Adipose tissue (tissue), 3 donors: ENCODE data around the gene JMJD6. TPM values are rescaled to one million over a fixed set of nuclear protein-coding genes. Genes with fewer than 3 reads are reported as not detected.
A peak's percentile ranks its signal among the peaks of the same experiment; 100 is the strongest.
"Not testable (repeated sequence)": the region's sequence is repeated elsewhere in the genome, so short reads cannot be mapped to it uniquely, and the experiment has no call there.

Source experiments
- H3K27ac ChIP-seq: one replicate; pipeline ENCODE4 v1.5.1; 2013; ENCODE audit warnings: low read depth, low read length
- WGBS, 3 donors: extraction: QIAGEN DNeasy Blood & Tissue Kit; methylation state at CpG; one replicate each; pipeline ENCODE4 v1.1.7; 2013; 5-methylcytosine and 5-hydroxymethylcytosine counted together
- polyA plus RNA-seq, 3 donors: library from polyadenylated mRNA; stranded (reverse); fragments of 200-250 nt; gene quantifications; one replicate each; pipeline ENCODE4 v1.2.3, GENCODE V29; 2013
- donor health status: healthy with polysubstance abuse.
- donor health status: Bipolar disorder and iron deficiency.
- donor health status: healthy.

JMJD6 gene
- polyA plus RNA-seq, 3 donors, result 19.3 to 51.5 (median 32.4) TPM

DNA sequence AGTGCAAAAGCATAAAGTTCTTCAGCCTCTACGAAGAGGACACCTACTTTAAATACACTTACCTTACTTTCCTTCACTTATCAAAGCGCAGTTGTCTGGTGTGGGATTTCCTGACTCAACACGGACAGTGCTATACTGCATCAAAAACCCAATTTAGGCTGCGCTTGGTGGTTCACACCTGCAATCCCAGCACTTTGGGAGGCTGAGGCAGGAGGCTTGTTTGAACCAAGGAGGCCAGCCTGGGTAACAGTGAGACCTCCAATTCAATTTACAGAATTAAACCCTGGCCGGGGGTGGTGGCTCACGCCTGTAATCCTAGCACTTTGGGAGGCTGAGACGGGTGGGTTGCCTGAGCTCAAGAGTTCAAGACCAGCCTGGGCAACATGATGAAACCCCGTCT, 4.1 kb downstream of the JMJD6 start:
- WGBS, 3 donors, result 93 to 94% (median 94%) methylated on average over 8 of the region's 8 CpGs
- no peak overlapping the region for H3K27ac ChIP-seq

DNA sequence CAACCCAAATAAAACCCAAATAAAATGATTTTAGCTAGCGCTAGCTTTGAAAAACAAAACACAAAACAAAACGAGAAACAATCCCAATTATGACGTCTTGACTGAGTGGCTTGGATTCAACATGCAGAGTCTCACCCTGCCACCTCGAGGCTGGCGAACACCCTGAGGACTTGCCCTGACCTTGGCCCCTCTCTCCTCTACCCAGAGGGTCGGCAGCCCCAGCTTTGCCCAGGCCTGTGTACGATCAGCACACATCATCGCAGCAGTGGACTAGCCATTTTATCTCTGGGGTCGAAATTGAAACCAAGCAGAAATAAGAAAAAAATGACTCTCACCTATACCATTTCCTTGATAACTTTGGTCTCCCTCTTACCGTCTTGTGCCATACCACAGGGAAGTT, 4.9 kb downstream of the JMJD6 start:
- WGBS, 3 donors, result 77 to 93% (median 89%) methylated on average over 10 of the region's 10 CpGs

DNA sequence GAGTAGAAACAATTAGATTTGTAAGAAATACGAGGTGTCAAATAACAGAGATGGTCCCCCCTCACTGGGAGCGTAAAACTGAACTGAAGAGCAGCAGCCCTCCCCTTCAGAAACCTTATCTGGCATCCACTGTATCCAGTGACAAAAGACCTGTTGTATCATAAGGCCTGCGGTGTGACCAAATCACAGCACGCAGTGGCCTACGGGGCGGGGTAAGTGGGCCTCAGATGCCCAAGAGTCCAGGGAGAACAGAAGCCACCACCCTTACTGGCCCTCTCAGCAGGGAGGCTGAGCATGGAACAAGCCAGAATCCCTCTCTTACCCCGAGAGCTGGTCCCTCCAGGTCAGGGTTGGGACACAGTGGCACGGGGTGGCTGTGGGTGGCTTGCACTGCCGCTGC, 5.5 kb downstream of the JMJD6 start:
- no peak overlapping the region for H3K27ac ChIP-seq
- WGBS, 3 donors, result 83 to 94% (median 92%) methylated on average over 9 of the region's 9 CpGs

More for the DNA sequence above, 4.9 kb downstream of the JMJD6 start:
- no peak overlapping the region for H3K27ac ChIP-seq

DNA sequence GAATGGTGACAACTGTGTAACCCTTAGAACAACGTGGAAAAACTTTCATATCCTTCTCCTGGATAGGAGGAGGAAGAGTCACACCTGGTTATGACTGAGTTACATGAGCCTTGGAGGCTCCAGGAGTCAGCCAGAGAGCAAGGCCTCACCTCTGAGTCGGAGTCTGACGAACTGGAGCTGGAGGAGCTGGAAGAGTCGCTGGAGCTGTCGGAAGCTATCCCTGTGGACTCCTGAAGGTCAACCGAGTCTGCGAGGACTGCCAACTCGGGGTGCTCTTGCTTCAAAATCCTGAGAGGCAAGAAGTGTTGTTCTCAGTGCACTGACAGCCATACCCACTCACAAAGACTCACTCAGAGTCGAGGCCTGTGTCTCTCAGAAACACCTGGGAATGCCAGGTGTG, 6.2 kb downstream of the JMJD6 start:
- WGBS, 3 donors, result 89 to 92% (median 90%) methylated on average over 9 of the region's 9 CpGs
- no peak overlapping the region for H3K27ac ChIP-seq

DNA sequence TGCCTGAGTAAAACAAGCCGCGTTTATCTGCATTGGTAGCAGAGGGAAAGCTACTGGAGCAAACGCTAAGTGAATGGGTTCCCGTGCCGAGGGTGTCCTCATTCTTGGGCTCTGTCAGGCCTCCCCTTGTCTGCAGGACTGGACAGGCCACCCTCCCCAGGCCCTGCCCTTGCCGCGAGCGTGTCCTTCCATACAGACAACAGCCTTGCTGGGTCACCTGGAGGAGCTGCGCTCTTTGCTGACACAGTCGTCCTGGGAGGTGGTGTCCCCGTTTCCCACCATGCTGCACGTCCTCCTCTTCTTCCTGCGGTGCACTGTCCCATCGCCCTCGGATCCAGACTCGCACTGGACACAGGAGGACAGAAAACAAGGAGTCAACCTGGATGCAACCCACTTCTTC, 7.9 kb downstream of the JMJD6 start:
- 88 to 92% (median 90%) methylated on average over 16 of the region's 16 CpGs for WGBS, 3 donors
- H3K27ac ChIP-seq, result no peak overlapping the region

DNA sequence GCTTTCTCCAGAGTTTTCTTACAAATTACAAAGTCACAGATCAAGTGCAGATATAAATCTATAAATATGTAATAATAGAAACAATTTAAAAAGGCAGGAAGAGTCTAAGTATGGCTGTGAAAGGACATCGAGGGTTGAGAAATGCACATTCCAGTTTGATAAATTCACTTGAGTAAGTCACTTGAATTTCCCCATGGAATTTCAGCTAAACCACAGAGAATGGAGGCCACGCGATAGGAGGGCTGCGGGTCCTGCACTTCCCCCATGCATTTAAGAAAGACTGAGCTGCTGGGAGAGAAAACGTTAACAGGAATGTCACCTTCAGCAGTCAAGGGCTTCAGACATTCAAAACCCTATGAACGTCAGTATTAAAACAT, 9.6 kb downstream of the JMJD6 start:
- WGBS, 3 donors, result 38 to 78% (median 47%) methylated on average over 6 of the region's 6 CpGs

DNA sequence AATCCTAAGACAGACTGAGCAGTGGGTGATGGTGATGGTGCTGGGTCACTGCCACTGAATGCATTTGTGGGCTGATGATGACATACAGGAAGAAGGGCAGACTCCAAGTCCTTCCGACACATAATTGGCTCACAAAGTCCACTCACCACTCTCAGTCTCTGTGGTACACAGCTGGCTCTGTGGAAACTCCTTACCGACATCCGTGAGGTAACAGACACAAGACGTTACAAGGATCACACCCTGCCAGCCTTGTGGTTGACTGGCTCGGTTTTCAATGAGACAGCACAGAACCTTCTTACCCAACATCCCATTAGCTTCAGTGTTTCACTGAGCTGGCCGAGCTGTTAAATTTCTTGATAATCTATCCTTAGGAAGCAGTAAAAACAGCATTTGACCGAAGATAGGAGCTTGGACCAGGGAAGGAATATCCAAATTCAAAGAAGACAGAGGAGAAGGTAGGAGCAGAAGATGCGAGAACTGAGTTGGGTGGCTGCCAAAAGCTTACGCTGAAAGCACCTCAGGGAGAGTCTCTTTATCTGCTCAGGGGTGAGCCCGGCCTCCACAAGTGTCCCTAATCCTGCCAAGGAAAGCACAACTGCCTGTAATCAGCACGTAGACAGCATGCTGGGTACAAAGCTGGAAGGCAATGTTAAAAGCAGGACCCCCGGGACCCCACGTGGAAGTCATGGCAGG, 10.1 kb downstream of the JMJD6 start:
- H3K27ac ChIP-seq, result peak overlapping the region; percentile 23
- 34 to 75% (median 37%) methylated on average over 13 of the region's 13 CpGs for WGBS, 3 donors

More for the DNA sequence above, 9.6 kb downstream of the JMJD6 start:
- peak overlapping the region; percentile 23 for H3K27ac ChIP-seq

DNA sequence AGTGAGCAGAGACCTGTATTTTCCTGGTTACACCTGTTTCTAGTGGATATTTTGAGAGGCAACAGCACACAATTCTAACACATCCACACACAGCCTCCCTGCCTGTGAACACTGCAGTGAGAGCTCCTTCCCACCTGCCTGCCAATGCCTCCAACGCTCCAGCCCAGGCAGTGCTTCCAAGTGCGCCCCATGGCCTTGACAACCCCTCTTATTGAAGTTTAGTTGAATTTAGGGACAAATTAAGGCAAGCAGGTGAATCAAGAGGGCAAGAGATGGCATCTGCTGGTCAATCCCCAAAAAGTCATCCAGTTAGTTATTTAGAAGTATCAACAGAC, 10.9 kb downstream of the JMJD6 start:
- peak overlapping the region; percentile 40 for H3K27ac ChIP-seq
- 72 to 88% (median 78%) methylated on average over 2 of the region's 2 CpGs for WGBS, 3 donors

DNA sequence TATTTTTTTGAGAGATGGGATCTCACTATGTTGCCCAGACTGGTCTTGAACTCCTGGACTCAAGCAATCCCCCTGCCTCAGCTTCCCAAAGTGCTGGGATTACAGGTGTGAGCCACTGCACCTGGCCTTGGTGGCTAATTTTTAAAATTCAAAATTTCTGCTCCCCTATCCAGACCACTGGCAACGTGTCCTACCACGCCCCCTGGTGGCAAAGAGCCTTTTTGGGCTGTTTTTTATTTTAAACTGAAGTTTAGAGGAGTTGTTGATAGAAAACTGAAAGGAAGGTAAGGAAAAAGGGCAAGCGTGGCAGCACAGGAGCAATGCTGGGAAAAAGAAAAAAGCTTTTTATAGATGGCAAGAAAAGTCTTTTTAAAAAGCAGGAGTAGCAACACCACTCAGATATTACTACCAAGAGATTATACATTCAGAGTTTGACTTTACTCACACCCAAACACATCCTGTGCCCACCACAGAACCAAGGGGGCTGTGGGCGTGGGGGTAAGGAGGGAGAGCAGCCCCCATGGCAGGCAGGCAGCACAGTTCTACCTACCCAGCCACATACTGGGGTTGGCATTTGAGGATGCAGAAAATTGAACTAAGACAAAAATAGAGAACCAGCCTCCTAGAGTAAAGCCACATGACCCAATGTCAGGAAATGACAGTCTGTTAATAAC, 11.4 kb downstream of the JMJD6 start:
- WGBS, 3 donors, result 22 to 31% (median 22%) methylated on average over 4 of the region's 4 CpGs
- H3K27ac ChIP-seq, result peak overlapping the region; percentile 40

DNA sequence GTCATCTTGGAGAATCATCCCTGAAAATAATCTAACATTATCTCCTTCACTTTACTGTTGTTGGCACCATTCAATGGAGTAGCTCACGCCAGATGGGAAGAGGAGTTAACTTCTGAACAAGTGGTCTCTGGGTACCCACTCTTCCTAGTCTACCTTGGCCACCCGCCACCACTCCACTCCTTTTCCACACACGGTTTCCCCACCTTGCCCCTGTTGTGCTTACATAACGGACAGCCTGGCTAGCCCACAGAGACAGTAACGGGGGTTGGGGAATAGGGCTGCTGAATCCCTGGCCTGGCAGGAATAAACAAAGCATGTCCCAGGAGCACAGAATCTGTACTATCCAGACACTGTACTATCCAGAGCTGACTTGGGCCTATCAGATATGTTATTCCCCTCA, 12.1 kb downstream of the JMJD6 start:
- H3K27ac ChIP-seq, result no peak overlapping the region
- 55 to 90% (median 68%) methylated on average over 5 of the region's 5 CpGs for WGBS, 3 donors

DNA sequence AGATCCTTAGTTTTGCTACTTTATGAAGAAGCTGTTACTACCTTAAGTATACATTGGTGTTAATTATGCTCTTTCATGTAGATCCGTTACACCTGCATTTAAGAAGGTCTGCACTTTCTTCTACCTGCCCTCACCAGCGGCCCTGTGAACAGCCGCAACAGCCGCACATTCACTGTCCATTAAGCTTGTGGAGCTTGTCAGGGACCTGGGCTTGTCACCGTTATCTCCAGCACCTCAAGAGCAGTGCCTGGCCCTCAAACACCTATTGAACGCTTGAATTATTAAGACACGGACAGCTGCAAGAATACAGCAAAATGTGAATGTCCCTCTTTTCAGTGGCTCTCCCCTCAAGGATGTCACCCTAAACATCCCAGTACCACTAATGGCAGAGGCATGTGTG, 12.6 kb downstream of the JMJD6 start:
- WGBS, 3 donors, result 96 to 98% (median 96%) methylated on average over 7 of the region's 7 CpGs
- no peak overlapping the region for H3K27ac ChIP-seq

DNA sequence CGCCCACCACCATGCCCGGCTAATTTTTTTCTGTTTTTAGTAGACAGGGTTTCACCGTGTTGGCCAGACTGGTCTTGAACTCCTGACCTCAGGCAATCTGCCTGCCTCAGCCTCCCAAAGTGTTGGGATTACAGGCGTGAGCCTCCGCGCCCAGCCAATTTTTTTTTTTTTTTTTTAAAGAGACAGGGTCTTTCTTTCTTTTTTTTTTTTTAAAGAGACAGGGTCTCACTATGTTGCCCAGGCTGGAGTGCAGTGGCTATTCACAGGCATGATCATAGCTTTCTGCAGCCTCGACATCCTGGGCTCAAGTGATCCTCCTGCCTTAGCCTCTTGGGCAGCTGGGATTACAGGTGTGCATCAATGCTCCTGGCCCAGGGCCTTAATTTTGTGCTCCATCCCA, 14.1 kb downstream of the JMJD6 start:
- not testable (repeated sequence) for H3K27ac ChIP-seq
- WGBS, 3 donors, result 62 to 82% (median 77%) methylated on average over 7 of the region's 7 CpGs

DNA sequence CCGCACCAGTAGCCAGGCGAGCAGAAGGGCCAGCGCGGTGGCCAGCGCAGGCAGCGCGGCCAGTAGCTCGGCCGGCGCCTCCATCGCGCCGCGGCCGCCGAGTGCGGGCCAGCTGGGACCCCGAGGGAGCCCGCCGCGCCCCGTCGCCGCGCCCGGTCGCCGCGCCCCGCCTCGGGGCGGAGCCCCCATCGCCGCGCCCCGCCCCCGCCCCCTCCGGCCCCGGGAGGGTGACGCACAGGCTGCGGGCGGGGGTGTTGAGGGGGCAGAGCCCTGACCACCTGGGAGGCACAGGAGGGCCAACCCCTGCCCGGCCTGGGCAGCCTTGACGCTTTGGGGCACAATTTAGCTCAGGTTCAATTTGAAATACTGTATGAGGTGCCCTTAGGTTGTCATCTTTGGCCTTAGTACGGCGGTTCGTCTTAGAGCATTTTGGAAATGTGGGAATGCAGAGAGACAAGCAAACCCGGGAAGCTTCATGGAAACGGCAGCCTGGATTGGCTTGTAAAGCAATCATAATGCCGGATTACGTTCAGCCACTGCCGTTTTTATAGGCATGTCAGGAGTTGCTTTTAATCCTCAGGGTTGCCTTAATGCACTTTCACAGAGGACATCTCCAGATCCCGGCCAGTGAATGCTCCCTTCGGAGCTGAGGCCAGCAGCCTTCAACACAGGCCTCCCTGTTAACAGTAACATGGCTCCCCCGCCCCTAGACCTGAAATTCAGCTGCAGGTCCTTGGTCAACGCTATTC, 15.4 kb downstream of the JMJD6 start, which contains the start of gene MXRA7:
MXRA7 (minus strand) TSS at position 103 of the 749 bp plus-strand sequence; CDS start at position 84, 19 bp downstream.
- 7 to 9% (median 8%) methylated on average over 16 to 34 of the region's 56 CpGs for WGBS, 3 donors

DNA sequence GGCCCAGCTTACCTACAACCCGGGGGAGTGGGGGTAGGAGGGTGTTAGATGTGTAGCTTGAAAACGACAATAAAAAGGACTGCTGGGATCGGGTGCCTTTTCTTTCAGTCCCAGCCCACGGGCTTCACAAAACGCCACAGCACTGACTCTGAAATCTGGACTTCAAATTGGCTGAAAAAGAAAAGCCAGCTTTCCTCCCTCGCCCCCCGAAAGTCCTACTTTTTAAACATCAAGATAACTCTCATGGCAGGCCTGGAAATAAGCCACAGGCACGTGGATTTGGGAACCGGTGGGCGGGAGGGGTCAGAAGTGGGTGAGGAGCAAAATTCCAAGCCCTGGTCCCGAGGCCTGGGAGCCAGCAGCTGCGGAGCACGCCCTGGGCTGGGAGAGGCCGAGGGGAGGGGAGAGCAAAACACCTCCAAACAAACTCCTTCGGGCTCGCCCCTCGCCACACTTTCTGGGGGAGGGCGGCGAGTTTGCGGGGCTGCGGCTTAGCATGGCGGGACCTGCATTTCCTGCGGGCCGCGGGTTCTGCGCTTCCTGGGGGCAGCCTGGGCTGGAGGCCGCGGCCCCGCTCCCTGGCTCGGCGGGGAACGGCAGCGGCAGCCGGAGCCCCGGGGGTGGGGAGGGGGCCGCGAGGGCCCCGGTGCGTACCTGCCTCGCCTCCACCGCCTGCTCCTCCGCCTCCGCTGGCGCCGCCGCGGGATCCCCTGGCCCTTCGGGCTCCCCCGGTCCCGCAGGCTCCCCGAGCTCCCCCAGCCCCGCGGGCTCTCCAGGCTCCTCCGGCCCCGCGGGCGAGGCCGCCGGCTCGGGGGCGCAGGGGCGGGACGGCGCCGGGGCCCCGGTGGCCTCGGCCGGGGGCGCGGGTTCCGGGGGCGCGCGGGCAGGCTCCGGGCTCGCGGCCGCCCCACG, 16.2 kb downstream of the JMJD6 start:
- H3K27ac ChIP-seq, result peak overlapping the region; percentile 45
- 6 to 10% (median 8%) methylated on average over 22 to 48 of the region's 79 CpGs for WGBS, 3 donors

More for the DNA sequence above, 15.4 kb downstream of the JMJD6 start, which contains the start of gene MXRA7:
- peak within 1 kb of the TSS; percentile 45 for H3K27ac ChIP-seq

DNA sequence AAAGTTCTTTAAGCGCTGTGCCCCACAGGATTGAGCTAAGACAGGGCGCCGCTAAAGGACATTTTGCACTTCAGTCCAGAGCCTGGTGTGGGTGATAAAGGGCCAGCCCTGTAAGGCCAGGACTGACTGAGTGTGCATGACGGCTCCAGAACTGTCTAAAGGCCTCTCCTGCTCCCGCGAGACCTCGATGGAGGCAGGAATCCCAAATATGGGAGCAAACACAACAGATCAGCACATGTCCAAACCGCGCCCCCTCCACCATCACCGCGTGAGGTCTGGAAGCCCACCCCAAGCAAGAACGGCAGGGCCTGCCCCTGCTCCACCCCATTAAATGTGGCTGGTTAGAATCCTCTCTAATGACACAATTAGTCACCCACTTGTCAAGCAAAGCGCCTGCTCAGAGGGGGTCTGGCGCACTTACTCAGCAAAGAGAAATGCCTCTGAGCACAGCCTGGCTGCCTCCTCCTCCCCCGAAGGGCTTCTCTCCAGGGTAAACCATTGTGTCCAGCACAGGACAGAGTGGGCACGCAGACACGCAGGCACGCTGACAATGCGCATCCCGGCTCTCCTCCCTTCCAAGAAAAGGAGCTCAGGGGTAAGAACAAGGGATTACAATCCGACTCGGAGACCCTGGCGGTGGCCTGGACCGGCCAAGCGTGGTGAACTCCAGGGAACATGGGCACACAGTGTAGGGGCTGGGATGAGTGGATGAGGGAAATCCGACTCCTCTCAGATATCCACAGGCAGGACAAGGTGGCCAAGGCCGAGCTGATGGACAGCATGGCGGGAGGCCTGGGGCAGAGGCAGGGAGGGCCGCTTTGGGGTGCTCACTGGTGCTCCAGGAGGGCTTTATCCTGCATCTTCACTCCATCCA, 17.1 kb downstream of the JMJD6 start:
- WGBS, 3 donors, result 52 to 61% (median 56%) methylated on average over 29 of the region's 29 CpGs
- H3K27ac ChIP-seq, result peak overlapping the region; percentile 45

DNA sequence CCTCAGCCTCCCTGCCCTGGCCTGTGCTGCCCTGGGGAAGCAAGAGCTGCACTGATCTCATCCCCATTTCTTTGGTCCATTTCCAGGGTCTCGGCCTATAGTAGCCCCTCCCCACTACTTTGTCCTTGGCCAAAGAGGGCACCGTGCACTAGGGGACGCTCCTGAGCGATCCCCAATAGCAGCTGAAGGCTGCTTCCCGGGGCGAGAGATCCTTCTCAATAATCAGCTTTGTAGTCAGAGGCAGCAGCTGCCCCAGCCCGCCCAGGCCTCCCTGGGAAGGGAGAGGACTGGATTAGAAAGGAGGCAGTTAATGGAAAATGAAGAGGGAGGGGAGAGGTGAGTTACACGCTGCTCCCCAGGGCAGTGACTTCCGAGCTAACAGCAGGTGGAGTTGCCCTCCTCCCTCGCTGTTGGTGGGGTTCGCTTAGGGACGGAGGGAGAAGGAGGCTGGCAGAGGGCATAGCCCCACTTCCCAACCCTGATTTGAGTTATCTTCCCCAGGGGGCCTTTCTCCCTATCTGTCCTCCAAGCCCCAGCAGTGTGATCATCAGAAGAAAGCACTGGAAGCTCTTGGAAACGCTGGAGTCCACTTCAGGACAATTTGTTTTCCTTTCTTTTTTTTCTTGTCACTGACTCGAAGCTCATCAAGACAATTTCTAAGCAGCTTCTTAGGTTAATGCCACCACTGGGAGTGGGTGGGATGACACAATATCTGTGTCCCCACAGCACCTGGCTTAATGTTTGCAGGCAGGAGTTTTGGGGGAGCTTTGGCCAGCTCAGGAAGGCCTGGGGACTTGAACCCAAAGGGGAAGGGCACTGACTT, 18.2 kb downstream of the JMJD6 start:
- peak overlapping the region; percentile 49 for H3K27ac ChIP-seq
- 41 to 72% (median 68%) methylated on average over 14 of the region's 14 CpGs for WGBS, 3 donors

DNA sequence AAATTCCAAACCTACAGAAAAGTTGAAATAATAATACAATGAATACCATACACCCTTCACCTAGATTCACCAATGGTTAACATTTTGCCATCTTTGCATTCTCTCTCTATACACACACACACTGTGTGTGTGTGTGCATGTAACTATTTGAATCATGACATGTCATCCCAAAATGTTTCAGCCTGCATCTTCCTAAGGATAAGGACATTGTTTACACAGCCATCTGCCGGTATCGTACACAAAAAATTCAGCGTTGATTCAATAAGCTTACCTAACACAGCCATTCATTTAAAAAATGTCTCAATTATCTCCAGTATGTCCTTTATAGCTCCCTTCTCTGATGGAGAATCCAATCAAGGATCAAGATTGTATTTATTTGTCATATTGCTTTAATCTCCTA, 19.6 kb downstream of the JMJD6 start:
- WGBS, 3 donors, result 91 to 94% (median 93%) methylated on average over 3 of the region's 3 CpGs
- no peak overlapping the region for H3K27ac ChIP-seq
